ENCODE results near the gene NAA16.
A peak's percentile ranks its signal among the peaks of the same experiment; 100 is the strongest.

The NAA16 gene

GRCh38 chr13:41361491-41361890, 50.4 kb downstream of the NAA16 start:
- no peak for DNase-seq

GRCh38 chr13:41364043-41364442, 53.0 kb downstream of the NAA16 start:
- no peak for DNase-seq

- DNase-seq: no peak
These were observed 54.6 kb downstream of the NAA16 start for GRCh38 chr13:41365631-41366030.

GRCh38 chr13:41370736-41371135, 59.7 kb downstream of the NAA16 start:
- DNase-seq: no peak

DNA sequence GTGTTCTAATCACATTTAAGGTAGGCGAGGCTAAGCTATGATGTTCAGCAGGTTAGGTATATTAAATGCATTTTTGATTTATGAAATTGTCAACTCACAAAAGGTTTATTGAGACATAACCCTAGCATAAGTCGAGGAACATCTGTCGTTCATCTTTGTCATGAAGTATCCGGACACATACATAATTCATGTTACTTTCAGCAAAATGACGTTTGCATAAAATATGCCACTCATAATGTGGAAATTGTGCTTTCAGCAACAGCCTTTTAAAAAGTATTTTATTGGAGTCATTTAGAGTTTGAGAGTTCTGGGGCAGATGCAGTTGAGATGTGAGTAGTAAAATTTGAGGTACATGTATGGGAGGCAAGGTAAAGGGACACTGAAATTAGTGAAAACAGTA, 66.4 kb downstream of the NAA16 start:
- DNase-seq: no peak

DNA sequence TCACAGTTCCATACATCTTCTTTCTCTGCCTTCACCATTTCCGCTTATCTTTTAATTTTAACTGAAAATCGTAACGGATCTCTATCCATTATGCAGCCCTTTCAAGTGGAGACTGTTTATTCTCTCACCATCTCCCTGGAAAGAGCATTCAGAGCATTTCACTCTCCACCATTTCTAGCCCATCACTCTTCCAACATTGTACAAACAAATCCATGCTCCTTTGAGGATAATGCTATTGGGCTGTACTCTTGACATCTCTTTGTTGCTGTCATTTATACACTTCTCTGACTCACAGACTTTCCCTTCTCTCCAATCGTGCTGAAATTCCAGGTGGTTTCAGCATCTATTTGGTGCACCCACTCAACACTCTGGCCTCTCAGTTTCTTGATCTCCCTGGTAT, 71.4 kb downstream of the NAA16 start:
- DNase-seq: no peak

DNA sequence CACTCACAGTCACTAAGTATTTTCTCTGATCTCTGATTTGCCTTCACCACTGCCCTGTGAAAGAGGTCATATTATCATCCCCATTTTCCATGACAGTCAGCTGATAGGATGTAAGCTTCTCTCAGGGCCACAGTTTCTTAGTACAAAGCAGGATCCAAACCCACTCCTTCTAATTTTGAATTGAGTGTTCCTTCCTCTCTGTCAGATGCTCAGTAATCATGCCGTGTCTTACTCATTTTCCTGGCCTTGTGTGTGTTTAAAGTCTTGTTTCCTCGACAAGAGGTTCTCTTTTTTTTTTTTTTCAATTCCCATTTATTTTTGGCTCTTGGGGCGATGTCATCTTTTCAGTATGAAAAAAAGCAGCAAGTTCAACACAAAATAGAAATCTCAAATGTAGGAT, 72.3 kb downstream of the NAA16 start:
- DNase-seq: peak; percentile 94

GRCh38 chr13:41384749-41385503, 73.9 kb downstream of the NAA16 start:
- peak; percentile 27 to 46 for DNase-seq

- DNase-seq: peak; percentile 87 to 91
These were observed 75.1 kb downstream of the NAA16 start for GRCh38 chr13:41386211-41386610.

- no peak for DNase-seq
These were observed 76.5 kb downstream of the NAA16 start for GRCh38 chr13:41387576-41387975.

- no peak for DNase-seq
These were observed 77.2 kb downstream of the NAA16 start for GRCh38 chr13:41388143-41388881.

GRCh38 chr13:41389580-41389979, 78.5 kb downstream of the NAA16 start:
- DNase-seq: no peak

GRCh38 chr13:41394166-41394565, 83.1 kb downstream of the NAA16 start:
- peak; percentile 15 to 22 for DNase-seq

GRCh38 chr13:41398494-41399170, 87.6 kb downstream of the NAA16 start:
- no peak for DNase-seq

GRCh38 chr13:41401366-41401765, 90.3 kb downstream of the NAA16 start:
- DNase-seq: no peak

GRCh38 chr13:41402691-41403511, 91.8 kb downstream of the NAA16 start:
- no peak for DNase-seq

DNA sequence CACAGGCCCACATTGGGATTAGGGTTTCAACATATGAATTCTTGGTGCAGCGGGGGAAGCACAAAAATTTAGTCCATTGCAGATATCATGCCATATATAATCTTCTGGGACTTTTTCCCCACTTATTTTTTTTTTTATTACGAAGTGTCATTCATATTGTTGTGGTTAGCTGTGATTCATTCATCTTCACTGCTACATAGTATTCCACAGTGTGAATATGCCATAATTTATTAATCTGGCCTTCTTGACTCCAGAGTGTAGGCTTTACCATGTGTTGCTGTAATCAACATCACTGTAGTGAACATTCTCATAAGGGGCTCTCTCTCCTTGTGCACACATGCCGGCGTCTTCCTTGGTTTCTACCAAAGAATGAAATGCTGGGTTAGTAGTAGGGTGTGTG, 92.9 kb downstream of the NAA16 start:
- DNase-seq: no peak

DNA sequence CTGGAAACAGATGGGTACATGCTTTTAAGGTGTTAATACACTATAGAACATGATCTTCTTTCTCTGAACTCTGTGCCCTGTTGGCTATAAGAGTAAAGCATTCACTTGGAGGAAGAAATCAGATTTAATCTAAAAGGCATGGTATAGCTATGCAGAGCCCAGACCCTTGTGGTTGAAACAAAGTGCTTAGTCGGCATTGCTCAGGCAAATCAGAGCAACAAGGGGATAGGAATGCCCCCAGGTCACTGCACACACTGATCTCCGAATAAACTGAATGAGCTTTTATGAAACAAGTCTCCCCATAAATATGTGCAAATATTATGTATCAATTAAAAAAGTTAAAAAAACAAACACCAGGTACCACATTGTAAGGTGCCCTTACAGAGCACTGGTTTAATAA, 94.3 kb downstream of the NAA16 start:
- DNase-seq: no peak

GRCh38 chr13:41407380-41407779, 96.3 kb downstream of the NAA16 start:
- DNase-seq: no peak

- DNase-seq: no peak
These were observed 97.1 kb downstream of the NAA16 start for GRCh38 chr13:41408121-41408520.

DNA sequence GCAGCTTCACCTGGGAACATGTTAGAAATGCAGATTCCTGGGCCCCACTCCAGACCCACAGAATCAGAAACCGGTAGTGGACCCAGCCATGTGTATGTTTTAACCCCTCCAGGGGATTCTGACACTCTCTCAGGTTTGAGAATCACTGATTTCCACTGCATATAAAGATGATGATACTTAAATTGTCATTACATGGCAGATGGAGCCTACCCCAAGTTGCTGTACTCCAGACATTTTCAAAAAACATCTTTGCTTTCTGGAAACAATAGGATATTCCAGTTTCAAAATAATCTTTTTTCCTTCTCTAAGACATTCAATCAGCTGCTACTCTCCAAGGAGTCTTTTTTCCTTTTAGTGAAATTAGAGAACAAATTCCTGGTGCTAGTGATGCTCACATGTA, 97.7 kb downstream of the NAA16 start:
- DNase-seq: no peak

DNA sequence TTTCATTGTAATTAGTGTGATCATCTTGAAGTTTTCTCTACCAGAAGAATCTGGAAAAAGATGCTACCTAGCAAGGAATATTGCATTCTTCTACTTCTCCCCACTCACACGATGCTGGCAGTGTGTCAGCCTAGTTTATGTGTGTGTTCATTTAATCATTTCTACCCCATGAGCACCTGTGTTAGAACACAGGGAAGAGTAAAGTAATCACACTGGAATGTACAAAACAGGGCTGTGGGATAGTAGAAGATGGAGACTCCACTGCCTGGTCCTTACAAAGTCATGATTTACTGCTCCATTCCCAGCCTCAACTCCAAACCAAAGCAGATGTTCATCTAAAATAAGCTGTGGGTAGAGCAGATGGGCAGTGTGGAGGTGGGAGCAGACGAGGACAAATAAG, 98.5 kb downstream of the NAA16 start:
- DNase-seq: no peak

DNA sequence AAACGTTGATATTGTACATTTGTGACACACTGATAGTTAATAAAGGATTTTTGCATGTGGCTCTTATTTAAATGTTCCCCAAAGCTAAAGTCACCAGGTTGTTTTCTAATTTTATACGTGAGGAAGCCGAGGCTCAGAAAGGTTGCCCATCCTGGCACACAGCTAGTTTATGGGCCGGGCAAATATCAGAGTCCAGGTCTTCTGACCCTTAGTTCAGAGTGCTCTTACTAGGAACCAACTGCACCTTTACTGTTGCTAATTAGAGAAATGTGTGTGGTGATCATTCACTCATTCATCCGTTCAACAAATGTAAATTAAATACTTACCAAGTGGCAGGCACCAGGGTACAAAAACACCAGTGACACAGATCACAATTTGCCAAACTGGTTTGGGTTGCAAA, 100.0 kb downstream of the NAA16 start:
- DNase-seq: no peak

All from inflammatory macrophage (primary cell).